OCI-LY7 (cell line): Measurements from ENCODE around the gene CTNNA3. TPM values are rescaled to one million over a fixed set of nuclear protein-coding genes. Genes with fewer than 3 reads are reported as not detected.

ENCODE experiments used
- BruUV-seq: library from RNA; stranded (reverse); fragments of 400-500 nt; replicated peaks from 2 replicates; lab custom pipeline; 2021; lab: Mats Ljungman, UMichigan
- CTCF ChIA-PET: fragments of 300-600 bp; sonication (Branson Sonifier 250); formaldehyde crosslinking; loops from one replicate; lab custom pipeline; 2022; ENCODE audit warnings: antibody characterized with exemption; ENCODE audit not compliant: unreplicated experiment; lab: Charles Lee
- POLR2A ChIA-PET: fragments of 300-600 bp; sonication (Branson Sonifier 250); formaldehyde crosslinking; loops from one replicate; lab custom pipeline; 2022; ENCODE audit warnings: antibody characterized with exemption; lab: Charles Lee
- DNase-seq: peaks from one replicate; pipeline ENCODE4 v3.0.0-alpha.2; 2015; ENCODE audit warnings: low spot score
- H2AFZ ChIP-seq: fragments of 200-600 bp; sonication (generic), shearing (Covaris generic); 2 replicates; pipeline ENCODE4 v1.6.1; 2014; ENCODE audit warnings: mild to moderate bottlenecking, antibody characterized with exemption, low read length, moderate library complexity
- H3K27ac ChIP-seq: fragments of 200-600 bp; sonication (generic); 2 replicates; pipeline ENCODE4 v1.5.1; 2014; ENCODE audit warnings: mixed run types, low read depth, mild to moderate bottlenecking, moderate library complexity, low read length, inconsistent platforms; ENCODE audit not compliant: poor library complexity, severe bottlenecking
- H3K36me3 ChIP-seq: fragments of 200-600 bp; sonication (generic); 2 replicates; pipeline ENCODE4 v1.6.1; 2014; ENCODE audit warnings: mild to moderate bottlenecking, antibody characterized with exemption, low read length, moderate library complexity, mixed read lengths; ENCODE audit not compliant: insufficient read depth
- H3K4me1 ChIP-seq: fragments of 200-600 bp; sonication (generic); 2 replicates; pipeline ENCODE4 v1.5.1; 2014; ENCODE audit warnings: mild to moderate bottlenecking, low read length; ENCODE audit not compliant: insufficient read depth, poor library complexity, severe bottlenecking
- H3K4me2 ChIP-seq: fragments of 200-600 bp; sonication (generic); 2 replicates; pipeline ENCODE4 v1.6.1; 2014; ENCODE audit warnings: mild to moderate bottlenecking, low read length
- H3K4me3 ChIP-seq: fragments of 200-600 bp; sonication (generic); 2 replicates; pipeline ENCODE4 v1.5.1; 2014; ENCODE audit warnings: mild to moderate bottlenecking, low read depth, low read length; ENCODE audit not compliant: poor library complexity, severe bottlenecking
- H3K79me2 ChIP-seq: fragments of 200-600 bp; sonication (generic); 2 replicates; pipeline ENCODE4 v1.6.1; 2016; ENCODE audit warnings: low read depth, mild to moderate bottlenecking, low read length, moderate library complexity, mixed read lengths; ENCODE audit not compliant: insufficient read depth
- H3K9me2 ChIP-seq: fragments of 200-600 bp; sonication (generic); 2 replicates; pipeline ENCODE4 v1.6.1; 2016; ENCODE audit warnings: mild to moderate bottlenecking, low read length, mixed read lengths; ENCODE audit not compliant: insufficient read depth
- H3K9me3 ChIP-seq: fragments of 200-600 bp; sonication (generic); 2 replicates; pipeline ENCODE4 v1.6.1; 2014; ENCODE audit warnings: mild to moderate bottlenecking, mixed run types, low read length, mixed read lengths
- H4K20me1 ChIP-seq: fragments of 200-600 bp; sonication (generic); 2 replicates; pipeline ENCODE4 v1.6.1; 2014; ENCODE audit warnings: mild to moderate bottlenecking, antibody characterized with exemption, low read length, moderate library complexity, mixed read lengths; ENCODE audit not compliant: insufficient read depth
- EZH2phosphoT487 ChIP-seq: fragments of 200-600 bp; sonication (generic); IDR thresholded peaks from 2 replicates; pipeline ENCODE4 v1.6.1; 2018; ENCODE audit warnings: low read depth, borderline replicate concordance, mild to moderate bottlenecking, mixed run types, antibody characterized with exemption, low read length, moderate library complexity, mixed read lengths
- intact Hi-C: fragments of 100-400 bp; cut with micrococcal nuclease; formaldehyde crosslinking; loops from one replicate; pipeline ENCODE4 v1.10.0; 2022; ENCODE audit not compliant: unreplicated experiment
- total RNA-seq, 2 experiments: library from RNA; depleted of rRNA in 1 of 2; stranded (reverse); fragments of >200 nt in 1 of 2; shearing (Covaris generic) in 1 of 2; gene quantifications; 2 replicates each; pipeline ENCODE4 v1.2.3, GENCODE V29; 2014 to 2022
- TF ChIP-seq, protein P1 (sequence below): fragments of 200-600 bp; sonication (generic); conservative IDR thresholded peaks from 2 replicates; pipeline ENCODE4 v1.5.1; 2014; ENCODE audit warnings: mild to moderate bottlenecking, antibody characterized with exemption, low read length, moderate library complexity, mixed read lengths

Gene CTNNA3
- total RNA-seq, 2 experiments from 2014 or later: not detected

DNA sequence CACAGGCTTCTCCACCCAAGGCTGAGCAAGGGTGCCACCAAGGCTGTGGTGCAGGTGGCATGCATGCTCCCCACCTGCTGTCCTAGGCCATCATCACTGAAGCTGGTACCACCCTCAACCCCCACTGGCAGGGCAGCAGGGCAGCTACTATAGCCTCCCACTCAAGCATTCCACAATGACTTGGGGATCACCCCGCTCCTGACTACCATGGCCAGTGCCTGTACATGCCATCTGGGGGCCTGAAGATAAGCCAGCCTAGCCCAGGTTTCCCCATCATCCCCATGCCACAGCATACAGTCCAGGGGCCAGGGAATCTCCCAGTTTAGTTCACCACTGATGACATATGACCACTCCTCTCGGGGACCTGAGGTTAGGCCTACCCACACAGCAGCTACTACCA, 1281.1 kb downstream of the CTNNA3 start:
- DNase-seq: no peak
- no peaks in the 10 kb centered on the region for H3K9me2 ChIP-seq
- BruUV-seq: no TSS peak
- no peaks in the 10 kb centered on the region for H3K4me1 ChIP-seq
- H3K79me2 ChIP-seq: no peaks in the 10 kb centered on the region
- no peak overlapping the region for H3K4me3 ChIP-seq
- CTCF ChIA-PET: no interaction called here
- intact Hi-C loops: no loop called here
- no peak overlapping the region for H3K4me2 ChIP-seq
- no peak overlapping the region for H3K27ac ChIP-seq
- H2AFZ ChIP-seq: no peak overlapping the region
- H3K36me3 ChIP-seq: no peaks in the 10 kb centered on the region
- TF ChIP-seq EZH2phosphoT487: no peak
- TF ChIP-seq, protein P1, sequence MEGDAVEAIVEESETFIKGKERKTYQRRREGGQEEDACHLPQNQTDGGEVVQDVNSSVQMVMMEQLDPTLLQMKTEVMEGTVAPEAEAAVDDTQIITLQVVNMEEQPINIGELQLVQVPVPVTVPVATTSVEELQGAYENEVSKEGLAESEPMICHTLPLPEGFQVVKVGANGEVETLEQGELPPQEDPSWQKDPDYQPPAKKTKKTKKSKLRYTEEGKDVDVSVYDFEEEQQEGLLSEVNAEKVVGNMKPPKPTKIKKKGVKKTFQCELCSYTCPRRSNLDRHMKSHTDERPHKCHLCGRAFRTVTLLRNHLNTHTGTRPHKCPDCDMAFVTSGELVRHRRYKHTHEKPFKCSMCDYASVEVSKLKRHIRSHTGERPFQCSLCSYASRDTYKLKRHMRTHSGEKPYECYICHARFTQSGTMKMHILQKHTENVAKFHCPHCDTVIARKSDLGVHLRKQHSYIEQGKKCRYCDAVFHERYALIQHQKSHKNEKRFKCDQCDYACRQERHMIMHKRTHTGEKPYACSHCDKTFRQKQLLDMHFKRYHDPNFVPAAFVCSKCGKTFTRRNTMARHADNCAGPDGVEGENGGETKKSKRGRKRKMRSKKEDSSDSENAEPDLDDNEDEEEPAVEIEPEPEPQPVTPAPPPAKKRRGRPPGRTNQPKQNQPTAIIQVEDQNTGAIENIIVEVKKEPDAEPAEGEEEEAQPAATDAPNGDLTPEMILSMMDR: no peak
- H3K9me3 ChIP-seq: no peaks in the 10 kb centered on the region
- H4K20me1 ChIP-seq: no peaks in the 10 kb centered on the region
- POLR2A ChIA-PET: no interaction called here

GRCh38 chr10:66405566-66405965, 1290.4 kb downstream of the CTNNA3 start:
- H3K4me1 ChIP-seq: no peaks in the 10 kb centered on the region
- no peaks in the 10 kb centered on the region for H4K20me1 ChIP-seq
- no peaks in the 10 kb centered on the region for H3K36me3 ChIP-seq
- no peak overlapping the region for H3K4me2 ChIP-seq
- no TSS peak for BruUV-seq
- intact Hi-C loops: no loop called here
- no peak overlapping the region for H2AFZ ChIP-seq
- no peaks in the 10 kb centered on the region for H3K9me2 ChIP-seq
- POLR2A ChIA-PET: no interaction called here
- H3K4me3 ChIP-seq: no peak overlapping the region
- TF ChIP-seq, protein P1: no peak
- no peak for TF ChIP-seq EZH2phosphoT487
- CTCF ChIA-PET: no interaction called here
- H3K27ac ChIP-seq: no peak overlapping the region
- no peak for DNase-seq
- no peaks in the 10 kb centered on the region for H3K79me2 ChIP-seq
- H3K9me3 ChIP-seq: no peaks in the 10 kb centered on the region

DNA sequence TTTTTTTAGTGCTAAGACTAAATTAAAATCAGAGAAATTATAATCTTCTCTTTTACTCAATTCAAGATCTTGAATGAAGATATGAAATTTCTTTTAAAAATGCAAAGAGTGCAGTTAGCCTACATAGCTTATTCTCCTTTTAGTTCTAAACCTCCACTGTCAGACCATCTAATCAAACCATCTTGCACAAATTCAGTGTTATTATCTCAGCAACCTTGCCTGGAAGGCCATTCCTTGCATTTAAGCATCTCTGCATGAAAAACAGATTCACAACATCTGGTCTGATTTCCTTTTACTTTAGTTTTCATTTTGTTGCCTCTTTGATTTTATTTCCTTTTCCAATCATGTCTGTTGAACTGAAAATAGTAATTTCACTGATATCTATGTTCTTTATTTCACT, 1297.3 kb downstream of the CTNNA3 start:
- no TSS peak for BruUV-seq
- Histone ChIP-seq H2AFZ (no peak overlapping the region), H4K20me1 (no peaks in the 10 kb centered on the region), H3K36me3 (no peaks in the 10 kb centered on the region), H3K9me3 (no peaks in the 10 kb centered on the region), H3K9me2 (no peaks in the 10 kb centered on the region), H3K4me1 (no peaks in the 10 kb centered on the region), H3K79me2 (no peaks in the 10 kb centered on the region), H3K4me2 (no peak overlapping the region), H3K4me3 (no peak overlapping the region), H3K27ac (no peak overlapping the region)
- ChIA-PET POLR2A (no interaction called here), CTCF (no interaction called here)
- DNase-seq: no peak
- intact Hi-C loops: no loop called here
- TF ChIP-seq EZH2phosphoT487: no peak
